NCI-H2029 treated with DMSO at 0.1 percent for 48 hours (cell line): Measurements from ENCODE around the gene TES.

Experiments used
- DNase-seq: peaks from one replicate; lab custom pipeline; 2025; lab: John Stamatoyannopoulos, UW

Gene TES

DNA sequence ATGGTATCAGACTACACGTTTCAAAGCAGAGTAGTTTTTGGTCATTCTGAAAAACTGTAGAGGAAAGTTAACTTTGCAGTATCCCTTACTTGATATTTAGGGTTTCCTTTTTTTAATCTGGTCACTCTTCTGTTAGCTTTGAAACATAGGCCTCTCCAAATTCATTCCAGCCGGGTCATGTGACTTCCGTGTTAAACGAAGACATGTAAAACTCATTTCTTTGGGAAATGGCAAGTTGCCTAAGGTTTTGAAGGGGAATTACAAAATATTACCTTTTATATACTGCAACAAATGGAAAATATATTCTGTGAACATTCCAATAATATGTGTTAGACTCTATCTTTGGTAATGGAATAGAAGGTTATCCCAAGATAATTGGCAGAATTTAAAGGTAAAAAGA, 9.5 kb downstream of the TES start:
- DNase-seq: no peak

- DNase-seq: no peak
Measured at GRCh38 chr7:116222501-116222900, 12.2 kb downstream of the TES start.

DNA sequence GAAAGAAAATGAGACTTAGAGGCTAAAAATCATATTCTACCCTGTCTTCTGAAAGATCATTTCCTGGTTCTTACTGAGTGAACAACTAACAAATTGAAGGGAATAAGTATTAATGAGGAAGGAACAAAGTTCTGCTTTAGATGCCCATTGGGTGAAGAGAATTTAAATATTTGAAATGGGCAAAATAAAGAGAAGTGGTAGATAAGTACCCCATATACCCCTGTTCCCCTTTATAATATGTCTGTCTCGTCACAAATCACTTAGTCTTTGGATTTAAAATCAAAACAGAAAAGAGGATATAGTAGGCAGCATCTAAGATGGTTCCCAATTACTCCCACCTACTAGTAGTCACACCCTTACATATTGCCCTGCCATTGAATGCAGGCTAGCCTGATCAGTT, 13.2 kb downstream of the TES start:
- no peak for DNase-seq

DNA sequence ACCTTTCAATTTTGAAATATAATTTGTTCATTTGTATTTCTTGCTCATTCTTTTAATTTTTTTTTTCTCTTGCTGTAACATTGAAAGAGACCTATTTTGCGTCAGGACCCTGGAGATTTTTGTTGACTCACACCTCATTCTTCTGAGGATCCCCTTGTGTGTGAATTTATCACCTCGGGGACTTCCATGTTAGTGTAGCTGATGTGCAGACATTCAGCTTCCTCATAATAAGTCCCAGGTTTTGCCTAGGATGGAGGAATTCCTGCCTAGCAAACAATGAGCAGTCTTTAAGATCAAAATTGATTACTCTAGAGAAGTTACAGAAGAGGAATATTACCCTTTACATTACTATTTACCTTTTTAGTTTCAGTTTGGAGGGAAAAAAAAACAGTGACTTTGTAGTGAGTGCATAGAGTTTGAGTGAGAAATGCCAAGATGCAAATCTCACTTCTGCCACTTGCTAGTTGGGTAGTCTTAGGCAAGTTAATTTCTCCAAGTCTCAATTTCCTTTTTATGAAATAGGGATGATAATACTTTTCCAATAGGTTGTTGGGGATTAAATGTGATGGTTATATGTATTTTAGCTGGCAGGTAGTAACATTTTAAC, 14.3 kb downstream of the TES start:
- no peak for DNase-seq

DNA sequence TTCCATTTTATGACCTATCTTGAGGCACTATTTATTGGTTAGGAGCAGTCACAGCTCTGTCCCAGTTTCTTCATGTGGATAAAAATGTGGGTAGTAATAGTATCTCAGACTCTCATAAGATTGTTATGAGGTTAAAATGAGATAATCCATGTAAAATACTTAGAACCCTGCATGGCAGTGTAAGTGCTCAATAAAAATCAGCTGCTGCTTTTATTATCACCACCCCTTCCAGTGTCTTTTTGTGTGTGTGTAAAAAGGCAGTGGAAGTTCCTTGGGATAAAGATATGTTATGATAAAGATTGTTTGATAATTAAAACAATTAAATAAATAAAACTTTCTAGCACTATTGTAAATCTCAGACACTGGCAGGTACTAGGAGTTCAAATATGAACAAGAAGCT, 15.5 kb downstream of the TES start:
- no peak for DNase-seq

DNA sequence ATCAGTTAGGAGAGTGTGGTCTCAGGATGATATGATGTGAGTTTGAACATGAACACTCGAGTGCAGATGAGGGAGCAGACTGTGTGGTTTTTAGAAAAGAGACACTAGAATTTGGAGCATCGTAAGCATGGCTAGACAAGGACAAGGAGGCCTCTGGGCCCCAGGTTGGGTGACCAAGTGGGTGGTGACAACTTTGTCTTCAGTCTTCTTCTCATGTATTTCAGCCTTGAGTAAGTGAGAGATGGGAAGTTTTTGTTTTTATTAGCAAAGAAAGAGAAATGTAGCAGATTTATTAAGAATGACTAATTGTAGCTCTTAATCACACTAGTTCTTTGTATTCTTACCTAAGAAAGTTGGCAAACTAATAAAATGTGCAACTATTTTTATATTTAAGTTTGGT, 16.3 kb downstream of the TES start:
- DNase-seq: no peak

- no peak for DNase-seq
Measured at GRCh38 chr7:116227678-116228239, 17.4 kb downstream of the TES start.

GRCh38 chr7:116228241-116228640, 17.9 kb downstream of the TES start:
- no peak for DNase-seq

DNA sequence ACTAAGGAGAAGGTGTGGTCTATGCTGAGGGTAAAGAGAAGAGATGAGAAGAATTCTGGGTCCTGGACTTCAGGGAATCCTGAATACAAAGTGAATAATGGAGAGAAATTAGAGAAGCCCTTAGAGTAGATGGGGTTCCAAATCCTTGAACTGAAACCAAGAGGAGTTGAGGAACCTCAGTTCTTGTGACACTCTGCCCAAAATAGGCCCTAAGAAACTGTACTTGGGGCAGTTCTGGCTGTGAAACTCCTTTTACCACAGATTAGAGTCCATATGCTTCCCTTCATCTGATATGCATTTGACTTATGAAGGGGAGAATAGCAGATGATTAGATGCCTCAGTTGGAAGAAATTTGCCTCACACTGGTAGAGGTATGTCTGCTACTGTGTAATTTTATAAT, 19.0 kb downstream of the TES start:
- no peak for DNase-seq

DNA sequence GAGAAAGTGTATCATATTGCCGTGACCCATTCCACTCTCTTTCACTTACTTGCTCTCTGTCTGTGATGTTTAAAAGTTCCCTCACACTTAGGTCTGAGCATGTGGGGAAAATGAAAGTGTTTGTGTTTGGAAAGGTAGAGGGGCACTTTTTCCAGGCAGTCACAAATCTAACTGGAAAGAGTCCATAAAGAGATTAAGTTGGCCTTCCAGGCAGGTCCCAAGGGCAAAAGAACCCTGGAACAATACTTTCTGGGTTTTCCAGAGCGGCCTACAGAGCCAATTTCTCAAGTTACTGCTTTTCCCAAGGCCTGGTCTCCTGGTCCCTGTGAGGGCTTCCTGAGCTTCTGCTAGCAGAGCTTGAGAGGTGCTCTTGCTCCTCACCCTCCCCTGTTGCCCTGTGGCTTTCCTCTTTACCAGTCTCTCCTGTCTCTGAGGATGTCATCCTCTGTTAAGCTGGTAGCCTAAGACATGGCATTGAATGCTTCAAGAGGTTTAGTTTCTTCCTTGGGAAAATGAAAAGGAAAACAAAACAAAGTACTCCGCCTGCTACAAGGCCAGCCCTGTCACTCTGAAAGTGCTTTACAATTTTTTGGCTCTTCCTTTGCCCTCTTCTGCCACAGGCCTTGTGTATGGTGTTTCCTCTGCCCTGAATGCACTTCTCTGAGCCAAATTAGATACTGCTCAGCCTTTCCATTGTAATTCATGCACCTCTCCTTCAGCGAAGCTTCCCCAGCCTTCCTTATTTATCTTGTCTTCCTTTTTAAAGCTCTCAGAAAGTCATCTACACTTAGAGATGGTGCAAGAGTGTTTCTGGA, 20.1 kb downstream of the TES start:
- no peak for DNase-seq

DNA sequence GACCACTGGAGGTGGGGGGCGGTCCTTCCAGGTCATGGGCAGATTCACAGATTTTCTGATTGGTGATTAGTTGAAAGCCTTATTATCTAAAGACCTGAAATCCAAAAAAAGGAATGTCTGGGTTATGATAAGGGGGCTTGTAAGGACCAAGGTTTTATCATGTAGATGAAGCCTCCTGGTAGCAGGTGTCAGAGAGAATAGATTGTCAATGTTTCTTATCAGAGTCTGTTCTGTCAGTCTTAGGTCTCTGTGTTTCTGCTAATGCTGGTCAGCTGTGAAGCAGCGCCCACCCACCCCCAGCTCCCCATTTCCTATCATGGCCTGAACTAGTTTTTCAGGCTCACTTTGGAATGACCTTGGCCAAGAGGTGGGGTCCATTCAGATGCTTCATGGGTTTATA, 21.2 kb downstream of the TES start:
- DNase-seq: no peak

DNA sequence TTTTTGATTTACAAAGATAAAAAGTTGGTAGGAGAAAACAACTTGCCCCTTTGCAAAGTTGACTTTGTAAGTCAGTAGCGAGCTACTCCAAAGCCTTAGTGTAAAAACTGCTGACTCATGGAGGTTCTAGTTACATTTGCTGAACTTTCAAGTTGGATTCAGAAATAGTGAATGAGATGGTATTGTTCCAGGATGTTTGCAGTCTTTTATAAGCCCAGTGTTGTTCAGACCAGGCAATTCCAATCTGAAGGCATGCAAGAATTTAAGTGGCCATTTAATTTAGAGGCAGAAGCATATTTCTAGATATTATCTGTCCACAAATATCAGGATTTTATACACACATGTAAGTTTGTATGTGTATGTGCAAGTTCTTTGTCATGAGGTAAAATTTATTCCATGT, 21.6 kb downstream of the TES start:
- no peak for DNase-seq

DNA sequence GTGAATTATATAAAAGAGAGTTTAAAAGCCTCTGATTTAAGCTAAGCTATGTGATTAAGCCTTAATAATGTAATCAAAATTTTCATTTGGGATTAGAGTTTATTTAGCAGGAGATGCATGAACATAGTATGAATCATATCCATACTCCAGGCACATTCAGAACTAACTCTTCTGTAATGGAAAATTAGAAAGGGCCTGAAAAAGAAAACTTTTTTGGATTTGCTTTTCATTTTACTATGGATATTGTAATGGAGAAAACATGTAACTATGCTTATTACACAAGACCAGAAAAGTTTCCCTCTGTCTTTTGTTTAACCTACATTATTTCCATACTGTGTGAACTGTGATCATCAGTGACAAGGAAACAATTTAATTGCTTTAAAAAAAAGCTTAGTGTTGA, 22.0 kb downstream of the TES start:
- DNase-seq: no peak

DNA sequence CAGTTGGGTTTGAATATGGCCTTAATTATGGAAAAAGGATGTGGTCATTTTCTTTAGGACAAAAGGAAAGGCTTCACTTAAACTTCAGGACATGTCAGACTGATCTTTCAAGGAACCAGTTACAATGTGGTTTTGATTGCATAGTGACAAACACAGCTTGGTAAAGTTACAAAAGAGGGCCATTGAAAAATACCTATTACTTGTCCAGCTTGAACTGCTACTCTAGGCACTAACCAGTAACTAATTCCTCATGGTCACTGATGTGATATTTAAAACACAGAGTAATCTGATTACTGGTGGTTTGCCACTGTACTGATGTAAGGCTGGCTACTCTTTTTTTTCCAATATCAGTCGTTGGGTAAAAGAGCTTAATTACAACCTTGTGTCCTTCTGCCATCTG, 22.6 kb downstream of the TES start:
- DNase-seq: no peak

- DNase-seq: no peak
Measured at GRCh38 chr7:116234517-116235200, 24.3 kb downstream of the TES start.

DNA sequence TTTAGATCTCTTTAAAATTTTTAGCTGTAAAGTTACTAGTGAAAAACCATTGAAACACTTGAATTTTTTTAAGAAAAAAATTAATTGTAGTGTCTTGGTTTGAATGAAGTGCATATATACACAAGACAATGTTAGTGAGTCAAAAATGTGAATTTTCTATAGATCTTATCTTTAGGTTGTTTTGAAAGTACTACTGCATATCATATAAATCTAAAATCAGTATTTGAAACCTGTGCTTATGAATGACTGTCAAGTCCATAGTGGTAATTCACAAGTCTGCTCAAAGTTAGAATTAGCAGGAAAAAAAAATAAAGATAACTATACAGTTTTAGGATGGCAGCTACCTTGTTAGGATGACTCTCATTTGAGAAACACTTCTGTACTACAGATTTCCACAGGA, 25.0 kb downstream of the TES start:
- DNase-seq: no peak

DNA sequence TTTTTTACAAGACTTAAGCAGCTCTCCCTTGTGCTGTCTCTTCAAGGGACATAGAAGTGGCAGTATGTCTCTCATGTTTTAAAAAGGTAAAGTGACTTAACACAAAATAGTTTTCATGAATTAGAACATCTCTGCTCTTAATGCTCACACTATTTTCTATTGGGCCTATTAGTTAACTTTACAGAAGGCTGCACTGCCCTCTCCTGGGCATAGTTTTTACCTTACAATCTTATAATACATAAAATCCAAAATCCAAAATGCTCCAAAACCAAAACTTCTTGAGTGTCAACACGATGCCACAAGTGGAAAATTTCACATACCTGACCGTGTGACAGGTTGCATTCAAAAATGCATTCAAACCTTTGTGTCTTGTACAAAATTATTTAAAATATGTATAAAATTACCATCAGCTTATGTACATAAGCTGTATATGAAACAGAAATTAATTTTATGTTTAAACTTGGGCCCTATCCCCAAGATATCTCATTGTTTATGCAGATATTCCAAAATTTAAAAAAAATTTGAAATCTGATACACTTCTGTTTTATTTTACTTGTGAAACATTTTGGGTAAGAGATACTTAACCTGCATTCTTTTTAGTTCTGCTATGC, 25.8 kb downstream of the TES start:
- no peak for DNase-seq

DNA sequence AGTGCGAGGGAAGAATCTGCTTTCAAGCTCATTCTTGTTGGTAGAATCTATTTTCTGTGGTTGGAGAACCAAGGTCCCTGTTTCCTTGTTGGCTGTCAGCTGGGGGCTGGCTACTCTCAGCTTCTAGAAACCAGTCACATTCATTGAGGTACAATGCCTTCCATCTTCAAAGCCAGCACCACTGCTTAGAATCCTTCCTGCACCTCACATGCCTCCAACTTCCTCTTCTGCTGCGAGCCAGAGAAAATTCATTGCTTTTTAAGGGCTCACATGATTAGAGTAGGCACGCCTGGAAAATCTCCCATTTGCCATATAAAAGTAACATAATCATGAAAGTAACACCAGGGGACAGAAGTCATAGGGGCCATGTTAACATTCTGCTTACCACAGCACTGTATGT, 28.7 kb downstream of the TES start:
- DNase-seq: no peak

DNA sequence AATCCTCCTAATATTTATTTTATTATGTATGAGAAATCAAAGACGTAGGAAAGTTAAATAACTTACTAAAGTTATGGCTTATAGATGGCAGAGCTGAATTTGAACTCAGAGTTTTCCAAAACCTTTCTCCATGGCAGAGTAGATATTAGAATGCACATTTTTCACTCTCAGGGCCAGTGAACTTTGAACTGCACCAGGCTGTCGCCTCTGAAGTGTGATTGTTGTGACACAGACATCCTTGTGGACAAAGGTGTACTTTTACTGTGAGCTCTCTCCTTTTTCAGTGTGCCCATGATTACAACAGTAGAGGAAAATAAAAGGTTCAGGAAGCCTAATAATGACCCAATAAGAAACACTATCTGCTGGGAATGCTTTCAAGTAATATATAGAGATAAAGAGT, 29.1 kb downstream of the TES start:
- DNase-seq: no peak

DNA sequence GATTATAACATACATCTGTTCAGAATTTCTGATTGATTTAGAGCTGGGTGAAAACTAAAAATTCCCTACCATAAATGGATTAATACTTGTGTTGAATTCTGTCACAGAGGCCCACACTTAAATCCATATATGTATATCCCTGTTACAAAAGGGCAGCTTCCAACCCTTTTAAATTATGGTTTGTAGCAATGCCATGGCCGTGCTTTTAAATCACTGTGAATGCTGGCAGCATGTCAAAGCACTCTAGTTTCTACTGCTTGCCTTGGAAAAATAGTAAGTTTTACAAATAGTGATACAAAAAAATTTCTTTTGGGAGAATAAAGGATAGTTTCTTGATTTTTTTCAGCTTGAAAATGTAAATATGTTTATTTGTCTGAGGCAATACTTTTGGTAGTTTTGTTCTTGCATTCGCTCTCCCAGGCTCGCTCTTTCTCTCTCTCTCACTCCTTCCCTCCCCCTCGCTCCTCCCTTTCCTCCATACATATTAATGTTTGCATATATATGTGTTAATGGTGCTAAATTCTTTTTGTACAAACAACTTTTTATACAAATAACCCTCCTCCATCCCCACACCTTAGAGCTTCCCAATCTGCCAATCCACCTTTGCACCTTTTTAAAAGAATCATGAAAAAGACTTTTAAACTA, 29.8 kb downstream of the TES start:
- DNase-seq: no peak

GRCh38 chr7:116241291-116241690, 31.0 kb downstream of the TES start:
- no peak for DNase-seq

- DNase-seq: no peak
Measured at GRCh38 chr7:116242178-116242577, 31.8 kb downstream of the TES start.
